ENCODE measurements around the gene S1PR4. TPM values are rescaled to one million over a fixed set of nuclear protein-coding genes. Genes with fewer than 3 reads are reported as not detected.

Gene S1PR4
- total and polyA plus RNA-seq, 9 of the 15 experiments (the other 6 are each of a cell fraction or from before 2014, with no cell fraction given) = 0.27 TPM; not detected in 8

DNA sequence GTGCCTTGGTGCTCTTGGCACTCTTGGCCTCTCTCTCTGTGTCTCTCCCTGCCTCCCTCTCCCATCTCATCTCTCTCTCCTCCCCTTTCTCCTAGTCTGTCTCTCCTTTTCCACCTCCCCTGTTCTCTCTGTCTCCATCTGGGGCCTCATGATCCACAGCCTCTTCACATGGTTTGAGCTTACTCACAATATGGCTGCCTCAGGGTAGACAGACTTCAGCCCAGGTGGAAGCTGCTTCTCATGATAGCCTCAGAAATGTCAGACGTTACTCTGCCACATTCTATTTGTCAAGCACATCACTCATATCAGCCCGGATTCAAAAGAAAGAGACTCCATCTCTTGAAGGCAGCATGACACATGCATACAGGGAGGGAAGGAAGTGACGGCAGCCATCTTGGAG is 18.4 kb upstream of the S1PR4 start (continued):
- TF ChIP-seq, protein P1, sequence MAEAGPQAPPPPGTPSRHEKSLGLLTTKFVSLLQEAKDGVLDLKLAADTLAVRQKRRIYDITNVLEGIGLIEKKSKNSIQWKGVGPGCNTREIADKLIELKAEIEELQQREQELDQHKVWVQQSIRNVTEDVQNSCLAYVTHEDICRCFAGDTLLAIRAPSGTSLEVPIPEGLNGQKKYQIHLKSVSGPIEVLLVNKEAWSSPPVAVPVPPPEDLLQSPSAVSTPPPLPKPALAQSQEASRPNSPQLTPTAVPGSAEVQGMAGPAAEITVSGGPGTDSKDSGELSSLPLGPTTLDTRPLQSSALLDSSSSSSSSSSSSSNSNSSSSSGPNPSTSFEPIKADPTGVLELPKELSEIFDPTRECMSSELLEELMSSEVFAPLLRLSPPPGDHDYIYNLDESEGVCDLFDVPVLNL (CRISPR knock-in tag; IDR thresholded peaks at IDR 0.05; ENCODE audit: low read depth) = no peak
- TF ChIP-seq YY1 (IDR thresholded peaks at IDR 0.05; ENCODE audit: borderline replicate concordance in 1 of 3, control insufficient read depth in 1 of 3, extremely low read depth in 1 of 3, insufficient read depth in 3 of 3, insufficient read length in 1 of 3, insufficient replicate concordance in 2 of 3, low read depth in 1 of 3, low read length in 2 of 3) = peak in 2 of 3 experiments; percentile 52 to 80
- TF ChIP-seq, protein P2, sequence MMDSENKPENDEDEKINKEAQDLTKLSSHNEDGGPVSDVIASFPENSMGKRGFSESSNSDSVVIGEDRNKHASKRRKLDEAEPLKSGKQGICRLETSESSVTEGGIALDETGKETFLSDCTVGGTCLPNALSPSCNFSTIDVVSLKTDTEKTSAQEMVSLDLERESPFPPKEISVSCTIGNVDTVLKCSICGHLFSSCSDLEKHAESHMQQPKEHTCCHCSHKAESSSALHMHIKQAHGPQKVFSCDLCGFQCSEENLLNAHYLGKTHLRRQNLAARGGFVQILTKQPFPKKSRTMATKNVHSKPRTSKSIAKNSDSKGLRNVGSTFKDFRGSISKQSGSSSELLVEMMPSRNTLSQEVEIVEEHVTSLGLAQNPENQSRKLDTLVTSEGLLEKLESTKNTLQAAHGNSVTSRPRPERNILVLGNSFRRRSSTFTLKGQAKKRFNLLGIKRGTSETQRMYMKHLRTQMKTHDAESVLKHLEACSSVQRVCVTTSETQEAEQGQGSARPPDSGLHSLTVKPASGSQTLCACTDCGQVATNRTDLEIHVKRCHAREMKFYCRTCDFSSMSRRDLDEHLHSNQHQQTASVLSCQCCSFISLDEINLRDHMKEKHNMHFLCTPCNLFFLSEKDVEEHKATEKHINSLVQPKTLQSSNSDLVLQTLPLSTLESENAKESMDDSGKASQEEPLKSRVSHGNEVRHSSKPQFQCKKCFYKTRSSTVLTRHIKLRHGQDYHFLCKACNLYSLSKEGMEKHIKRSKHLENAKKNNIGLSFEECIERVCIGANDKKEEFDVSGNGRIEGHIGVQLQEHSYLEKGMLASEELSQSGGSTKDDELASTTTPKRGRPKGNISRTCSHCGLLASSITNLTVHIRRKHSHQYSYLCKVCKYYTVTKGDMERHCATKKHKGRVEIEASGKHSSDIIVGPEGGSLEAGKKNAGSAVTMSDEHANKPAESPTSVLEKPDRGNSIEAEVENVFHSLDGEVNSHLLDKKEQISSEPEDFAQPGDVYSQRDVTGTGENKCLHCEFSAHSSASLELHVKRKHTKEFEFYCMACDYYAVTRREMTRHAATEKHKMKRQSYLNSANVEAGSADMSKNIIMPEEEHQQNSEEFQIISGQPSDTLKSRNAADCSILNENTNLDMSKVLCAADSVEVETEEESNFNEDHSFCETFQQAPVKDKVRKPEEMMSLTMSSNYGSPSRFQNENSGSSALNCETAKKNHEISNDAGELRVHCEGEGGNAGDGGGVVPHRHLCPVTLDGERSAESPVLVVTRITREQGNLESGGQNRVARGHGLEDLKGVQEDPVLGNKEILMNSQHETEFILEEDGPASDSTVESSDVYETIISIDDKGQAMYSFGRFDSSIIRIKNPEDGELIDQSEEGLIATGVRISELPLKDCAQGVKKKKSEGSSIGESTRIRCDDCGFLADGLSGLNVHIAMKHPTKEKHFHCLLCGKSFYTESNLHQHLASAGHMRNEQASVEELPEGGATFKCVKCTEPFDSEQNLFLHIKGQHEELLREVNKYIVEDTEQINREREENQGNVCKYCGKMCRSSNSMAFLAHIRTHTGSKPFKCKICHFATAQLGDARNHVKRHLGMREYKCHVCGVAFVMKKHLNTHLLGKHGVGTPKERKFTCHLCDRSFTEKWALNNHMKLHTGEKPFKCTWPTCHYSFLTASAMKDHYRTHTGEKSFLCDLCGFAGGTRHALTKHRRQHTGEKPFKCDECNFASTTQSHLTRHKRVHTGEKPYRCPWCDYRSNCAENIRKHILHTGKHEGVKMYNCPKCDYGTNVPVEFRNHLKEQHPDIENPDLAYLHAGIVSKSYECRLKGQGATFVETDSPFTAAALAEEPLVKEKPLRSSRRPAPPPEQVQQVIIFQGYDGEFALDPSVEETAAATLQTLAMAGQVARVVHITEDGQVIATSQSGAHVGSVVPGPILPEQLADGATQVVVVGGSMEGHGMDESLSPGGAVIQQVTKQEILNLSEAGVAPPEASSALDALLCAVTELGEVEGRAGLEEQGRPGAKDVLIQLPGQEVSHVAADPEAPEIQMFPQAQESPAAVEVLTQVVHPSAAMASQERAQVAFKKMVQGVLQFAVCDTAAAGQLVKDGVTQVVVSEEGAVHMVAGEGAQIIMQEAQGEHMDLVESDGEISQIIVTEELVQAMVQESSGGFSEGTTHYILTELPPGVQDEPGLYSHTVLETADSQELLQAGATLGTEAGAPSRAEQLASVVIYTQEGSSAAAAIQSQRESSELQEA (IDR thresholded peaks at IDR 0.05; ENCODE audit: low read depth) = no peak
- TF ChIP-seq, protein P3, sequence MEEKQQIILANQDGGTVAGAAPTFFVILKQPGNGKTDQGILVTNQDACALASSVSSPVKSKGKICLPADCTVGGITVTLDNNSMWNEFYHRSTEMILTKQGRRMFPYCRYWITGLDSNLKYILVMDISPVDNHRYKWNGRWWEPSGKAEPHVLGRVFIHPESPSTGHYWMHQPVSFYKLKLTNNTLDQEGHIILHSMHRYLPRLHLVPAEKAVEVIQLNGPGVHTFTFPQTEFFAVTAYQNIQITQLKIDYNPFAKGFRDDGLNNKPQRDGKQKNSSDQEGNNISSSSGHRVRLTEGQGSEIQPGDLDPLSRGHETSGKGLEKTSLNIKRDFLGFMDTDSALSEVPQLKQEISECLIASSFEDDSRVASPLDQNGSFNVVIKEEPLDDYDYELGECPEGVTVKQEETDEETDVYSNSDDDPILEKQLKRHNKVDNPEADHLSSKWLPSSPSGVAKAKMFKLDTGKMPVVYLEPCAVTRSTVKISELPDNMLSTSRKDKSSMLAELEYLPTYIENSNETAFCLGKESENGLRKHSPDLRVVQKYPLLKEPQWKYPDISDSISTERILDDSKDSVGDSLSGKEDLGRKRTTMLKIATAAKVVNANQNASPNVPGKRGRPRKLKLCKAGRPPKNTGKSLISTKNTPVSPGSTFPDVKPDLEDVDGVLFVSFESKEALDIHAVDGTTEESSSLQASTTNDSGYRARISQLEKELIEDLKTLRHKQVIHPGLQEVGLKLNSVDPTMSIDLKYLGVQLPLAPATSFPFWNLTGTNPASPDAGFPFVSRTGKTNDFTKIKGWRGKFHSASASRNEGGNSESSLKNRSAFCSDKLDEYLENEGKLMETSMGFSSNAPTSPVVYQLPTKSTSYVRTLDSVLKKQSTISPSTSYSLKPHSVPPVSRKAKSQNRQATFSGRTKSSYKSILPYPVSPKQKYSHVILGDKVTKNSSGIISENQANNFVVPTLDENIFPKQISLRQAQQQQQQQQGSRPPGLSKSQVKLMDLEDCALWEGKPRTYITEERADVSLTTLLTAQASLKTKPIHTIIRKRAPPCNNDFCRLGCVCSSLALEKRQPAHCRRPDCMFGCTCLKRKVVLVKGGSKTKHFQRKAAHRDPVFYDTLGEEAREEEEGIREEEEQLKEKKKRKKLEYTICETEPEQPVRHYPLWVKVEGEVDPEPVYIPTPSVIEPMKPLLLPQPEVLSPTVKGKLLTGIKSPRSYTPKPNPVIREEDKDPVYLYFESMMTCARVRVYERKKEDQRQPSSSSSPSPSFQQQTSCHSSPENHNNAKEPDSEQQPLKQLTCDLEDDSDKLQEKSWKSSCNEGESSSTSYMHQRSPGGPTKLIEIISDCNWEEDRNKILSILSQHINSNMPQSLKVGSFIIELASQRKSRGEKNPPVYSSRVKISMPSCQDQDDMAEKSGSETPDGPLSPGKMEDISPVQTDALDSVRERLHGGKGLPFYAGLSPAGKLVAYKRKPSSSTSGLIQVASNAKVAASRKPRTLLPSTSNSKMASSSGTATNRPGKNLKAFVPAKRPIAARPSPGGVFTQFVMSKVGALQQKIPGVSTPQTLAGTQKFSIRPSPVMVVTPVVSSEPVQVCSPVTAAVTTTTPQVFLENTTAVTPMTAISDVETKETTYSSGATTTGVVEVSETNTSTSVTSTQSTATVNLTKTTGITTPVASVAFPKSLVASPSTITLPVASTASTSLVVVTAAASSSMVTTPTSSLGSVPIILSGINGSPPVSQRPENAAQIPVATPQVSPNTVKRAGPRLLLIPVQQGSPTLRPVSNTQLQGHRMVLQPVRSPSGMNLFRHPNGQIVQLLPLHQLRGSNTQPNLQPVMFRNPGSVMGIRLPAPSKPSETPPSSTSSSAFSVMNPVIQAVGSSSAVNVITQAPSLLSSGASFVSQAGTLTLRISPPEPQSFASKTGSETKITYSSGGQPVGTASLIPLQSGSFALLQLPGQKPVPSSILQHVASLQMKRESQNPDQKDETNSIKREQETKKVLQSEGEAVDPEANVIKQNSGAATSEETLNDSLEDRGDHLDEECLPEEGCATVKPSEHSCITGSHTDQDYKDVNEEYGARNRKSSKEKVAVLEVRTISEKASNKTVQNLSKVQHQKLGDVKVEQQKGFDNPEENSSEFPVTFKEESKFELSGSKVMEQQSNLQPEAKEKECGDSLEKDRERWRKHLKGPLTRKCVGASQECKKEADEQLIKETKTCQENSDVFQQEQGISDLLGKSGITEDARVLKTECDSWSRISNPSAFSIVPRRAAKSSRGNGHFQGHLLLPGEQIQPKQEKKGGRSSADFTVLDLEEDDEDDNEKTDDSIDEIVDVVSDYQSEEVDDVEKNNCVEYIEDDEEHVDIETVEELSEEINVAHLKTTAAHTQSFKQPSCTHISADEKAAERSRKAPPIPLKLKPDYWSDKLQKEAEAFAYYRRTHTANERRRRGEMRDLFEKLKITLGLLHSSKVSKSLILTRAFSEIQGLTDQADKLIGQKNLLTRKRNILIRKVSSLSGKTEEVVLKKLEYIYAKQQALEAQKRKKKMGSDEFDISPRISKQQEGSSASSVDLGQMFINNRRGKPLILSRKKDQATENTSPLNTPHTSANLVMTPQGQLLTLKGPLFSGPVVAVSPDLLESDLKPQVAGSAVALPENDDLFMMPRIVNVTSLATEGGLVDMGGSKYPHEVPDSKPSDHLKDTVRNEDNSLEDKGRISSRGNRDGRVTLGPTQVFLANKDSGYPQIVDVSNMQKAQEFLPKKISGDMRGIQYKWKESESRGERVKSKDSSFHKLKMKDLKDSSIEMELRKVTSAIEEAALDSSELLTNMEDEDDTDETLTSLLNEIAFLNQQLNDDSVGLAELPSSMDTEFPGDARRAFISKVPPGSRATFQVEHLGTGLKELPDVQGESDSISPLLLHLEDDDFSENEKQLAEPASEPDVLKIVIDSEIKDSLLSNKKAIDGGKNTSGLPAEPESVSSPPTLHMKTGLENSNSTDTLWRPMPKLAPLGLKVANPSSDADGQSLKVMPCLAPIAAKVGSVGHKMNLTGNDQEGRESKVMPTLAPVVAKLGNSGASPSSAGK (IDR thresholded peaks at IDR 0.05) = 0 out of 2 replicates have a peak, but pooled peaks have one; percentile 37

All from K562 (cell line).